HG03139 (cell line): Measurements from ENCODE around the gene PROCR.
"Not testable (repeated sequence)": the region's sequence is repeated elsewhere in the genome, so short reads cannot be mapped to it uniquely, and the experiment has no call there.

Source experiments
- ATAC-seq: cut with Tn5 transposase; IDR thresholded peaks from one replicate; pipeline ENCODE4 v1.9.1; 2021; ENCODE audit not compliant: unreplicated experiment

Gene PROCR

DNA sequence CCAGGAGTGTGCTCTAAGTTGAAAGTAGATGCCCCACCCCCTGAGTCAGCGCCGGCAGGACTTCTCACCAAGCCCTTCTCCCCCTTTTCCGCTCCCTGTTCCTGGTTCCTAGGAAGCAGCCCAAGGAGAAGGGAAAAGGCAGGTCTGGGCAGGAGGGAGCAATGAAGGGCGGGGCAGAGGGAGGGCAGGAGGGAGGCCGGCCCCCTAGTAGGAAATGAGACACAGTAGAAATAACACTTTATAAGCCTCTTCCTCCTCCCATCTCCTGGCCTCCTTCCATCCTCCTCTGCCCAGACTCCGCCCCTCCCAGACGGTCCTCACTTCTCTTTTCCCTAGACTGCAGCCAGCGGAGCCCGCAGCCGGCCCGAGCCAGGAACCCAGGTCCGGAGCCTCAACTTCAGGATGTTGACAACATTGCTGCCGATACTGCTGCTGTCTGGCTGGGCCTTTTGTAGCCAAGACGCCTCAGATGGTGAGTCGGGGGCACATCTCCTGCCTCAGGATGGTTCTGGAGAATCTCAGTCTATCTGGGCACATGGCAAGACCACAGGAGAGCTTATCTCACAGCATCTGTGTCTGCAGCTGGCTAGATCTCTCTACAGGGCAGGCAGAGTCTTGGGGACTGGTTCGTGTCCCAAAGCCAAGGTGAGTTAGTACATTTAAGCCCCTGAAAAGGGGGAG lies at the start of gene PROCR:
Gene PROCR, plus strand, starts transcription at position 320 of the 681 bp plus-strand sequence. Its CDS starts 83 bp downstream, at position 403.
- ATAC-seq: no peak

DNA sequence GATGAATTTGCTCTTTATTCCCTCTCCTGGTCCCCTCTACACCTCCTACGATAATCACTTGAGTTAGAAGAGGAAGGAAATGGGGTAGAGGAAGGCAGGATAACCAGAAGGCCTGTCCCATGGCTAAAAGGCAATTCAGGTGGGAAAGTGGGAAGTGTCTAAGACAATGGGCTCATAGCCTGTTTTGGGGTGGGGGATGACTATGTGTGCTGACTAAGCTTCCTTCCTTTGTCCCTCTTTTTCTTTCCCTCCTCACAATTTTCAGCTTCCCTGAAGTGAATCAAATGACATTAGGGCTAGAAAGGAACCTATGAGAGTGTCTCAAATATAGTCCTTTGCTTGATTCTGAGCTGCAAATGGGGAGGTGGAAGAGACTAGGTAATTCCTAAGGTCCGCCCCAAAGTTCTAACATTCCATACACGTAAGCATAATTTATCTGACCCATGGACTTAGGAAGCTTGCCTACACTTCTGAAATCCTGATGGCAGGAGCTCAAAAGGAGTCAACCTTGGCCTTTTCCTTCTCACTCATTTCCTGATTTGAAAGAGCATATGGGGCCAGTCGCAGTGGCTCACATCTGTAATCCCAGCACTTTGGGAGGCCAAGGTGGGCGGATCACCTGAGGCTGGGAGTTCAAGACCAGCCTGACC lies 49.0 kb upstream of the PROCR start:
- ATAC-seq: no peak

GRCh38 chr20:35125753-35126152 lies 46.1 kb upstream of the PROCR start:
- no peak for ATAC-seq

DNA sequence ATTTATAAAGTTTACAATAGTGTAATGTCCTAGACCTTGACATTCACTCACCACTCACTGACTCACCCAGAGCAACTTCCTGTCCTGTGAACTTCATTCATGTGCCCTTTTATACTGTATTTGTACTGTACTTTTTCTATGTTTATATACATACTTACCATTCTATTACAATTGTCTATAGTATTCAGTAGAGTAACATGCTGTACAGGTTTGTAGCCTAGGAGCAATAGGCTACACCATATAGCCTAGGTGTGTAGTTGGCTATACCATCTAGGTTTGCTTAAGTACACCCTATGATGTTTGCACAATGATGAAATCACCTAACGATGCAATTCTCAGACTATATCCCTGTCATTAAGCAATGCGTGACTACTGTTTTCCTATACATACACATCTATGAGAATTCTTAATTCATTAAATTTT lies 42.2 kb upstream of the PROCR start:
- ATAC-seq: no peak

- no peak for ATAC-seq
Observed at GRCh38 chr20:35131934-35132333, 39.9 kb upstream of the PROCR start.

GRCh38 chr20:35133031-35133430 lies 38.8 kb upstream of the PROCR start:
- ATAC-seq: no peak

GRCh38 chr20:35133735-35134134 lies 38.1 kb upstream of the PROCR start:
- ATAC-seq: no peak

DNA sequence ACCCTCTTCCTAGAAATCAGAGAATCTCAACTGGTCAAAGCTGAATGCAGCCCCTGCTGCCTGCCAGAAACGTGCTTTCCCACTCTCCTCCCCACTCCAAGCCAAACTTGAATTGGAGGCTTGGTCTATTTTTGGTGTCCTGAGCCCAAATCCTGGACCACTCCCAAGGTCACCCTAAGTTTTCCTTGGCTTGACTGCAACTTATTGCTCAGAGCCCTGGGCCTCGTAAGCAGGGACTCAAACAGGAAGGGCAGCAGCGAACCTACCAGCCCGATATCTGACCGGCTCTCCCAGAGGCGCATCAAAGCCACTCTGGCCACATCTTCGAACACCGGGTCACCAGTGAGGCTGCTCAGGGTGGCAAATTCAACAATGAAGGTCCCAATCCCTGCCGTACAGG lies 37.4 kb upstream of the PROCR start:
- no peak for ATAC-seq

GRCh38 chr20:35134880-35135279 lies 37.0 kb upstream of the PROCR start:
- ATAC-seq: no peak

DNA sequence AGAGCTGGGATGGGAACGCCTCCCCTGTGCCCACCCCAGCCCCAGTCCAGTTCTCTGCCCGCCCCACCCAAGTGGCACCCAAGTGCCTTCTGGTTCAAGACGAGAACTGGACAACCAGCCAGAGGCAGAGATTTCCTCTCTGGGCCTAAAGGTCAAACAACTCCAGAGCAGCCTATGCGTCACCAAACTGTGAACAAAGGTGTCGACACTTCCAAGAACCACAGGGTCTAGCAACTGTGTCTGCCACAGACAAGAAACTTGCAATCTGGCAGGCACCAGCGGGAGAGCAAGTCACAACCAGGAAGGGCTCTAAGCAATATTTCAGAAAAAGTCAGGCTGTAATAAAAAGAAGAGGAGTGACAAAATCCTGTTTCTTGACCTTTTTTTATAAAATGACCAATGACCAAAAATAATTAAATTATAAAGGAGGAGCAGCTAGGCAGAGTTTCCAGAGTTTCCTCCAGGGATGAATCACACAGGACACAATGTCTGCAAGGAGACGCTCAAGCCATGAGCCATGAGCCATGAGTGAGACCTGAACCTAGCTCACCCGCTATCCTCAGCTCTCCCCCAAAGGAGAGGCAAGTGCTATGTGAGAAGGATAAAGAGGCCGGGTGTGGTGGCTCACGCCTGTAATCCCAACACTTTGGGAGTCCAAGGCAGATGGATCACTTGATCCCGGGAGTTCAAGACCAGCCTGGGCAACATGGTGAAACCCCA lies 35.8 kb upstream of the PROCR start:
- no peak for ATAC-seq

- no peak for ATAC-seq
Observed at GRCh38 chr20:35144694-35145093, 27.2 kb upstream of the PROCR start.

DNA sequence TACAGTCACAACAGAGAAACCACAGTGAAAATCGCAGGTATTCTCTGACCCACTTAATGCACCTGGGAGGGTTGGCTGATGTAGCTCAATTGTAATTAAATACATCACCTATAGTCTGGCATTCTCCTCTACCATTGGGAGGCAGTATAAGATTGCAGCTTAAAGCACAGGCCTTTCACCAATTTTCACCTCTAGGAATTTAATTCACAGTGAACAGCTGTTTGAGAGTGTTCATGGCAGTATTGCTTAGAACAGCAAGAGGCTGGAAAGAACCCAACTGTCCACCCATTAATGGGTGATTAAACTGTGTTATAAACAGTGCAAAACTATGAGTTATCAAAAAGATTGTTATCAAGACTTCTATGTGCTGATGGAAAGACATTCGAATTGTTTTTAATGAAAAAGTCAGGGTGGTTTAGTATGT lies 26.7 kb upstream of the PROCR start:
- ATAC-seq: no peak

GRCh38 chr20:35146299-35146919 lies 25.5 kb upstream of the PROCR start:
- no peak for ATAC-seq

- ATAC-seq: peak; percentile 72
Observed at GRCh38 chr20:35146920-35147574, 24.8 kb upstream of the PROCR start, which contains the start of gene EDEM2. Gene EDEM2 (minus strand): TSS chr20:35147336. CDS start chr20:35147258, 78 bp downstream.

- ATAC-seq: peak; percentile 19
Observed at GRCh38 chr20:35147575-35148071, 24.2 kb upstream of the PROCR start.

DNA sequence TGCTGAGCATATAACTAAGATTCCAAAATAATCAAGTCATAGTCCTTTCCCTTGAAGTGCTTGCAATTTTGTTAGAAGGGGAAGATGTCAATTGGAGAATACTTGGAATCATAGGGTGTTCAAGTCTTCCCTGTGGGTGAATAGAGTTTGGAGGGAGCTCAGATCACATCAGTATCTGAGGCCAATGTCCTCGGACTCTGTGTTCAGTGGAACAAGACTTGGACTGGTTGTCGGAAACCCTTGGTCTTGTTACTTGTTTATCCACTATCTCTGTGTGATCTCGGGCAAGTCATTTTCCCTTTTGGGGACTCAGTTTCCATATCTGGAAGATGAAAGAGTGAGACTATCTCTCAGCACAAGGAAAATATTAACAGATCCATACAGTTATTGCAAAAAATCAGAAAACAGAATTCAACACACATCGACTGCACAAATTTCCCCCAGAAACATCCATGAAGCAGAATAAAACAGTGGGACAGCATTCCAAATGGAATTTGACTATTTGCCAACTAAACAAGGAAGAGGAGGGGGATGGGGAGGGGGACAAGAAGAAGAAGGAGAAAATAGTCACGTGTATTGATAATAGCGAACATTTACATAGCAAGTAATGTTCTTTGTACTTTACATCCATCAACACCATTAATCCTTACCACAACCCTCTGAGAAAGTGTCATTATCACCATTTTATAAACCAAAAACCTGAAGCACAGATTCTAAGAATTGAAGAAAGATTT lies 20.9 kb upstream of the PROCR start:
- ATAC-seq: no peak

DNA sequence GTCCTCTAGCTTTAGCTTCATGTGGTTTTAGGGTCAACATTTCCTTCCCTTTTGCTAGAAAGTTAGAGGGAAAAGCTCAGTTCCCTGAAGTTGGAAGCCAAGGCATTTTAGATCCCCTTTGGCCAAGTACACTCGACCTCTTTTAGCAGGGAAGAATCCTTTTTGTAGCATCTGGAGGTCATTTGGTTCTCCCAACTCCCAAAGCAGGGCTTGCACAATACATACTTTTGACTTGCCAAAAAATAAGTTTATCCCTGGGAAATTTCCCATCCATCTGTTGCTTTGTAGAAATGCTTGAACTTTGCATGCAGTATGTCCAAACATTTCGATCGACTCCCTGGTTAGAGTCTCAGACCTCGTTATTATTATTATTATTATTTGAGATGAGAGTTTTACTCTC lies 20.1 kb upstream of the PROCR start:
- no peak for ATAC-seq

GRCh38 chr20:35155936-35156335 lies 15.9 kb upstream of the PROCR start:
- ATAC-seq: no peak

- no peak for ATAC-seq
Observed at GRCh38 chr20:35156978-35157377, 14.9 kb upstream of the PROCR start.

DNA sequence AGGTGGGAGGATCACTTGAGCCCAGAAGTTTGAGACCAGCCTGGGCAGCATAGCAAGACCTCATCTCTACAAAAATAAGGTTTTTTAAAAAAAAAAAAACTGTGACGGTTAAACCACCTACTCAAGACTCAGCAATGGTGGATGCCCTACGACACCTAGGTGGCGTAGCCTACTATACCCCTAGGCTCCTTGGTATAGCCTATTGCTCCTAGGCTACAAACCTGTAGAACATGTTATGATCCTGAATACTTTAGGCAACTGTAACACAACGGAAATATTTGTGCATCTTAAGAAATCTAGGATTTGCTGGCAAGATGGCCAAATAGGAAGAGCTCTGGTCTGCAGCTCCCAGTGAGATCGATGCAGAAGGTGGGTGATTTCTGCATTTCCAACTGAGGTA lies 11.5 kb upstream of the PROCR start:
- ATAC-seq: not testable (repeated sequence)
